ENCODE measurements around the gene CMSS1. TPM values are rescaled to one million over a fixed set of nuclear protein-coding genes. Genes with fewer than 3 reads are reported as not detected.

The CMSS1 gene
- total RNA-seq, 1 experiment from 2014 or later, result 41.6 TPM

DNA sequence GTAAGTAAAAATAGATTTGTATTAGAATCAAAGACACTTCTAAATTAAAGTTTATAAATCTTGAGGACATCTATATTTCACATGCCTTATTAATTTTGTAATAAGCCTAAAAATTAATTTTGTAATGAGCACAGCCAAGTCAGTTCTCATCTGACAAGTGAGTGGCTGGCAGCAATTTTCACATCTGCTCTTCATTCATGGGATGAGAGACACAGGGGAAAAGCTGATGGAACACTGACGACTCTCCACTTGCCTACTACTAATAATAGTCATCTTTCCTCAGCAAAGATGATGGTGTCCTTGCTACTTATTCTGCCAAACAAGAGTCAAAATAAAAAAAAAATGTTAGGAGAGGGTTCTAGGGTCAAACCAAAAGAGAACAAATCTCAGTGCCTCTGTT is 14.4 kb upstream of the CMSS1 start:
- peaks cover 6% of the 10 kb centered on the region for H3K9me3 ChIP-seq (ENCODE audit: low read length)
- no peak overlapping the region for H2AFZ ChIP-seq (ENCODE audit: low read length)
- H3K4me2 ChIP-seq (ENCODE audit: low read depth, low read length, poor library complexity, severe bottlenecking), result no peak overlapping the region
- no peak for DNase-seq
- H3K4me1 ChIP-seq (ENCODE audit: low read length), result no peaks in the 10 kb centered on the region
- H4K20me1 ChIP-seq (ENCODE audit: insufficient read depth, low read depth, low read length), result no peaks in the 10 kb centered on the region; the same call in 1 of the 2 replicates
- no peaks in the 10 kb centered on the region for H3K36me3 ChIP-seq (ENCODE audit: insufficient read depth, low read length)
- H3K79me2 ChIP-seq (ENCODE audit: low read length), result no peaks in the 10 kb centered on the region
- H3K9ac ChIP-seq (ENCODE audit: low read length), result no peak overlapping the region
- H3K4me3 ChIP-seq (ENCODE audit: low read length), result no peak overlapping the region
- H3K27me3 ChIP-seq (ENCODE audit: low read length), result no peaks in the 10 kb centered on the region
- H3K27ac ChIP-seq (ENCODE audit: low read length), result no peak overlapping the region
- no peaks in the 10 kb centered on the region for H3K9me2 ChIP-seq (replicated peaks; ENCODE audit: insufficient read depth, low read length)

DNA sequence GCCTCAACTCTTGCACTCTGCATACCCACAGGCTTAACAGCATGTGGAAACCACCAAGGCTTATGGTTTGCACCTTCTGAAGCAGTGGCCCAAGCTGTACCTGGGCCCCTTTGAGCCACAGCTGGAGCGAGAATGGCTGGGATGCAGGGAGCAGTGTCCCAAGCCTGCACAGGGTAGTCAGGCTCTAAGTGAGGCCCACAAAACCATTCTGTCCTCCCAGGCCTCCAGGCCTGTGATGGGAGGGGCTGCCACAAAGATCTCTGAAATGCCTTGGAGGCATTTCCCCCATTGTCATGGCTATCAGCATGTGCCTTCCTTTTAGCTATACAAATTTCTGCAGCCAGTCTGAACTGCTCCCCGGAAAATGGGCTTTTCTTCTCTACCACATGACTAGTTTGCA is 12.5 kb upstream of the CMSS1 start:
- Histone ChIP-seq H3K27ac (ENCODE audit: low read length) (no peak overlapping the region), H3K79me2 (ENCODE audit: low read length) (no peaks in the 10 kb centered on the region), H3K36me3 (ENCODE audit: insufficient read depth, low read length) (no peaks in the 10 kb centered on the region), H3K4me1 (ENCODE audit: low read length) (no peaks in the 10 kb centered on the region), H3K4me3 (ENCODE audit: low read length) (no peak overlapping the region), H3K9me2 (replicated peaks; ENCODE audit: insufficient read depth, low read length) (no peaks in the 10 kb centered on the region), H3K4me2 (ENCODE audit: low read depth, low read length, poor library complexity, severe bottlenecking) (no peak overlapping the region), H4K20me1 (ENCODE audit: insufficient read depth, low read depth, low read length) (no peaks in the 10 kb centered on the region; the same call in 1 of the 2 replicates), H2AFZ (ENCODE audit: low read length) (no peak overlapping the region), H3K27me3 (ENCODE audit: low read length) (no peaks in the 10 kb centered on the region), H3K9ac (ENCODE audit: low read length) (no peak overlapping the region), H3K9me3 (ENCODE audit: low read length) (peaks cover 6% of the 10 kb centered on the region)
- no peak for DNase-seq

DNA sequence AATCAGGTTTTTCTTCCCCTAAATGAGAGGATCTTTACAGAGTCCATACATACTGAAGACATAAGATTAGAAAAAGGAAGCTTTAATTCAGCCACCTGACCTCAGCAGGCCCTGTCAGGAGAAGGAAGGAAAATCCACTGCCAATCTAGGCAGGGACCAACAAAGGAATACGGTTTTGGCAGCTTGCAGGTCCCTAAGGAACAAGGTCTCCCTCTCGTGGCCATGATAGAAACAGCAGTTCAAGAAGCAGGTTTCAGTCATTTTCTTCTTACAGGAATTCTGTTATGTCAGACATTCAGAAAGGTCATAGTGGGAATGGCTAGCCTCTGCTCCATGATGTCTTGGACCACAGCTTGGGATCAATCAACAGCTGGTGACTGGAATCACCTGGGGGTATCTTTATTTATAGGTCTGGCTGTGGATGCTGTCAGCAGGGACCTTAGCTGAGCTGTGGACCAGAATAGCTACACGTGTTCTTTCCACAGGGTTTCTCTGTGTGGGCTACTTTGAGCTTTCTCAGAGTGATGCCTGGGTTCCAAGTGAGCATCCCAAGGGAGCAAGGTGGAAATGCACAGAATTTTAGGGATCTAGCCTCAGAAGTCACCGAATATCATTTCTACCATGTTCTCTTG is 9.4 kb upstream of the CMSS1 start:
- H3K36me3 ChIP-seq (ENCODE audit: insufficient read depth, low read length), result no peaks in the 10 kb centered on the region
- H3K4me2 ChIP-seq (ENCODE audit: low read depth, low read length, poor library complexity, severe bottlenecking), result no peak overlapping the region
- H3K4me1 ChIP-seq (ENCODE audit: low read length), result no peaks in the 10 kb centered on the region
- H3K9me3 ChIP-seq (ENCODE audit: low read length), result peaks cover 6% of the 10 kb centered on the region
- H3K27ac ChIP-seq (ENCODE audit: low read length), result no peak overlapping the region
- no peak overlapping the region for H2AFZ ChIP-seq (ENCODE audit: low read length)
- H3K9ac ChIP-seq (ENCODE audit: low read length), result no peak overlapping the region
- no peaks in the 10 kb centered on the region for H3K27me3 ChIP-seq (ENCODE audit: low read length)
- H3K4me3 ChIP-seq (ENCODE audit: low read length), result no peak overlapping the region
- peak; percentile 78 for DNase-seq
- H3K9me2 ChIP-seq (replicated peaks; ENCODE audit: insufficient read depth, low read length), result no peaks in the 10 kb centered on the region
- H4K20me1 ChIP-seq (ENCODE audit: insufficient read depth, low read depth, low read length), result no peaks in the 10 kb centered on the region; the same call in 1 of the 2 replicates
- no peaks in the 10 kb centered on the region for H3K79me2 ChIP-seq (ENCODE audit: low read length)

DNA sequence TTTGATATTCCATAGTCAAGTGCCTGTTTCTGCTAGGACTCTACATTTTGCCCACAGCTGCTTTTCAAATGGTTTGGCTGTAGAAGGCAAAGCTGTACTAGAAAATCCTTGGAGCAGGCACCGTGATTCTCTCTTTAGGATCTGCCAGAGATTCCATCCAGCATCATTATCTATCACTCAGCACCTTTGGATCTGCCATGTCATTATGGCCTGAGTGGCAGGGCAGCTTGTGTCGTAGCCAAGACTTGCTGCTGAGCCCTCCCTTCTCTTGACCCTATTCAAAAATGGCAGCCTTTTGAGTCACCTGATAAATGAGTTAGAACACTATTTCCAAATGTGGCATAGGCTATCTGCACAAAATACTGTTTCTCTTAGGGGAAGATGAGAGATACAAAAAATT is 8.1 kb upstream of the CMSS1 start:
- Histone ChIP-seq H3K4me1 (ENCODE audit: low read length) (no peaks in the 10 kb centered on the region), H4K20me1 (ENCODE audit: insufficient read depth, low read depth, low read length) (no peaks in the 10 kb centered on the region; the same call in 1 of the 2 replicates), H3K79me2 (ENCODE audit: low read length) (no peaks in the 10 kb centered on the region), H3K9ac (ENCODE audit: low read length) (no peak overlapping the region), H3K9me2 (replicated peaks; ENCODE audit: insufficient read depth, low read length) (no peaks in the 10 kb centered on the region), H3K36me3 (ENCODE audit: insufficient read depth, low read length) (no peaks in the 10 kb centered on the region), H3K4me2 (ENCODE audit: low read depth, low read length, poor library complexity, severe bottlenecking) (no peak overlapping the region), H3K4me3 (ENCODE audit: low read length) (no peak overlapping the region), H3K27me3 (ENCODE audit: low read length) (no peaks in the 10 kb centered on the region), H2AFZ (ENCODE audit: low read length) (no peak overlapping the region), H3K9me3 (ENCODE audit: low read length) (peaks cover 6% of the 10 kb centered on the region), H3K27ac (ENCODE audit: low read length) (no peak overlapping the region)
- DNase-seq, result no peak

GRCh38 chr3:99810403-99810802 is 7.3 kb upstream of the CMSS1 start:
- Histone ChIP-seq H3K9me2 (replicated peaks; ENCODE audit: insufficient read depth, low read length) (no peaks in the 10 kb centered on the region), H3K9me3 (ENCODE audit: low read length) (peaks cover 1% of the 10 kb centered on the region), H3K27me3 (ENCODE audit: low read length) (no peaks in the 10 kb centered on the region), H3K4me2 (ENCODE audit: low read depth, low read length, poor library complexity, severe bottlenecking) (no peak overlapping the region), H3K79me2 (ENCODE audit: low read length) (no peaks in the 10 kb centered on the region), H3K27ac (ENCODE audit: low read length) (no peak overlapping the region), H2AFZ (ENCODE audit: low read length) (no peak overlapping the region), H3K36me3 (ENCODE audit: insufficient read depth, low read length) (no peaks in the 10 kb centered on the region), H3K4me3 (ENCODE audit: low read length) (no peak overlapping the region), H3K4me1 (ENCODE audit: low read length) (no peaks in the 10 kb centered on the region), H4K20me1 (ENCODE audit: insufficient read depth, low read depth, low read length) (no peaks in the 10 kb centered on the region; the same call in 1 of the 2 replicates), H3K9ac (ENCODE audit: low read length) (no peak overlapping the region)
- DNase-seq, result no peak

- Histone ChIP-seq H2AFZ (ENCODE audit: low read length) (peak overlapping the region; percentile 90), H3K9me2 (replicated peaks; ENCODE audit: insufficient read depth, low read length) (no peaks in the 10 kb centered on the region), H3K36me3 (ENCODE audit: insufficient read depth, low read length) (no peaks in the 10 kb centered on the region), H3K9me3 (ENCODE audit: low read length) (no peaks in the 10 kb centered on the region), H3K27ac (ENCODE audit: low read length) (no peak overlapping the region), H3K9ac (ENCODE audit: low read length) (peak overlapping the region; percentile 70), H3K4me2 (ENCODE audit: low read depth, low read length, poor library complexity, severe bottlenecking) (peak overlapping the region; percentile 87), H4K20me1 (ENCODE audit: insufficient read depth, low read depth, low read length) (no peaks in the 10 kb centered on the region), H3K4me3 (ENCODE audit: low read length) (peak overlapping the region; percentile 70), H3K79me2 (ENCODE audit: low read length) (peaks cover 34% of the 10 kb centered on the region), H3K27me3 (ENCODE audit: low read length) (no peaks in the 10 kb centered on the region), H3K4me1 (ENCODE audit: low read length) (peaks cover 24% of the 10 kb centered on the region)
- no peak for DNase-seq
These were observed 620 bp upstream of the CMSS1 start for GRCh38 chr3:99817047-99817436.

- peak overlapping the region; percentile 70 for H3K9ac ChIP-seq (ENCODE audit: low read length)
- H3K36me3 ChIP-seq (ENCODE audit: insufficient read depth, low read length), result no peaks in the 10 kb centered on the region
- no peak overlapping the region for H2AFZ ChIP-seq (ENCODE audit: low read length)
- H3K9me2 ChIP-seq (replicated peaks; ENCODE audit: insufficient read depth, low read length), result no peaks in the 10 kb centered on the region
- no peak for DNase-seq
- peaks cover 24% of the 10 kb centered on the region for H3K4me1 ChIP-seq (ENCODE audit: low read length)
- 0 out of 2 replicates have a peak, but pooled peaks cover 6% of the 10 kb centered on the region for H4K20me1 ChIP-seq (ENCODE audit: insufficient read depth, low read depth, low read length)
- H3K27me3 ChIP-seq (ENCODE audit: low read length), result no peaks in the 10 kb centered on the region
- H3K79me2 ChIP-seq (ENCODE audit: low read length), result peaks cover 49% of the 10 kb centered on the region
- no peak overlapping the region for H3K27ac ChIP-seq (ENCODE audit: low read length)
- peak overlapping the region; percentile 70 for H3K4me3 ChIP-seq (ENCODE audit: low read length)
- H3K4me2 ChIP-seq (ENCODE audit: low read depth, low read length, poor library complexity, severe bottlenecking), result peak overlapping the region; percentile 87
- H3K9me3 ChIP-seq (ENCODE audit: low read length), result no peaks in the 10 kb centered on the region
These were observed 1.2 kb downstream of the CMSS1 start for GRCh38 chr3:99818818-99819217.

GRCh38 chr3:99823723-99824711 is 6.4 kb downstream of the CMSS1 start:
- Histone ChIP-seq H3K4me1 (ENCODE audit: low read length) (peaks cover 7% of the 10 kb centered on the region), H3K9me2 (replicated peaks; ENCODE audit: insufficient read depth, low read length) (no peaks in the 10 kb centered on the region), H3K27ac (ENCODE audit: low read length) (no peak overlapping the region), H3K4me3 (ENCODE audit: low read length) (no peak overlapping the region), H3K79me2 (ENCODE audit: low read length) (peaks cover 61% of the 10 kb centered on the region), H3K36me3 (ENCODE audit: insufficient read depth, low read length) (no peaks in the 10 kb centered on the region), H3K9ac (ENCODE audit: low read length) (no peak overlapping the region), H4K20me1 (ENCODE audit: insufficient read depth, low read depth, low read length) (peaks cover 20% of the 10 kb centered on the region; the same call in 1 of the 2 replicates), H2AFZ (ENCODE audit: low read length) (no peak overlapping the region), H3K4me2 (ENCODE audit: low read depth, low read length, poor library complexity, severe bottlenecking) (no peak overlapping the region), H3K9me3 (ENCODE audit: low read length) (no peaks in the 10 kb centered on the region), H3K27me3 (ENCODE audit: low read length) (no peaks in the 10 kb centered on the region)
- no peak for DNase-seq

Data from Karpas-422 (cell line).